NOMO-1 treated with DMSO at 0.1 percent for 48 hours (cell line): Measurements from ENCODE around the gene FRAS1.
"Not testable (repeated sequence)": the region's sequence is repeated elsewhere in the genome, so short reads cannot be mapped to it uniquely, and the experiment has no call there.

ENCODE experiments used
- DNase-seq: peaks from one replicate; lab custom pipeline; 2025; ENCODE audit not compliant: unreplicated experiment; lab: John Stamatoyannopoulos, UW

The FRAS1 gene

GRCh38 chr4:78057135-78057599 is at the start of gene FRAS1:
Gene FRAS1 (plus strand): TSS chr4:78057323. CDS start chr4:78058010, 687 bp downstream.
- no peak for DNase-seq

GRCh38 chr4:78011003-78011402 is 46.1 kb upstream of the FRAS1 start:
- DNase-seq = not testable (repeated sequence)

DNA sequence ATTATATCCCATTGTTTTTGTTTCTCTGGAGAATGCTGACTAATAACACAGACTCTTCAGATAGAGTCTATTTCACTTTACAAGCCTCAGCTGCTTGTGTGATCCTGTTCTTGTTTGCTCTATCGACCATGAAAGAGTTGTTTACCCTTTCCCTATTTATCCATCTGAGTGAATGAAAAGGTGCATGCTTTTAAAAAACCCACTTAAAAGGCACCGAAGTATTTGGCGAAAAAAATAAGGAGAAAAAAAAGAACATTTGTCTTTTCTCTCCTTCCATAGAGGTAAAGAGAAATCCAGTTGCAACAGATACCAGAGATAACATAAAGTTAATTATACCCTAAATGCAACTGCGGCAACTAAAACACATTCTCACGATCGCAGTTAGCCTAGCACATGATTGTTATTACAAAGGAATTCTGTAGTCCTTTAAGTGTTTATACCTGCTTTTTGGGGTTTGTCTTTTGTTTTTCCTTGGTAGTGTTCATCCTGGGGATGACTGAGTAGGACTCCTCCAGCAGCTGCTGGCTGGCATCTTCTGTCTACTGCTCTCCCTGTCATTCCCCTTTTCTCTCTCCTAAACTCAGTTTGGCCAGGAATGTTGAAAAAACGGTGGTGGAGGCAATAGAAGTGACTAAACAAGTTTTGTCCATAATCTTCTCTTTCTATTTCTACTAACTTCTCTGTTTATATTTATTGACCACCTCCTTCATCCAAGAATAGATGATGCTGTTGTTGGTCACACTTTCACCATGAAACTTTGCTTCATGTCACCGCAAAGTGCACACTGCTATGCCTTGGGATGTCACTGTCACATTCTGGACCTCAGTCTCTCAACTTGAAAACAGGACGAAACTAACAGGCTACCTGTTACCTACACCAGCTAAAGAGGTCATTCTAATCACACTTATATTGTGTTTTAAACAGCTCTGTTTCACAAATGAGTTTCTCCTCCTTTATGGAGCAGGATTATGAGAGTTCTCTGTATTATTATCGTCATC is 41.9 kb upstream of the FRAS1 start:
- DNase-seq = no peak

DNA sequence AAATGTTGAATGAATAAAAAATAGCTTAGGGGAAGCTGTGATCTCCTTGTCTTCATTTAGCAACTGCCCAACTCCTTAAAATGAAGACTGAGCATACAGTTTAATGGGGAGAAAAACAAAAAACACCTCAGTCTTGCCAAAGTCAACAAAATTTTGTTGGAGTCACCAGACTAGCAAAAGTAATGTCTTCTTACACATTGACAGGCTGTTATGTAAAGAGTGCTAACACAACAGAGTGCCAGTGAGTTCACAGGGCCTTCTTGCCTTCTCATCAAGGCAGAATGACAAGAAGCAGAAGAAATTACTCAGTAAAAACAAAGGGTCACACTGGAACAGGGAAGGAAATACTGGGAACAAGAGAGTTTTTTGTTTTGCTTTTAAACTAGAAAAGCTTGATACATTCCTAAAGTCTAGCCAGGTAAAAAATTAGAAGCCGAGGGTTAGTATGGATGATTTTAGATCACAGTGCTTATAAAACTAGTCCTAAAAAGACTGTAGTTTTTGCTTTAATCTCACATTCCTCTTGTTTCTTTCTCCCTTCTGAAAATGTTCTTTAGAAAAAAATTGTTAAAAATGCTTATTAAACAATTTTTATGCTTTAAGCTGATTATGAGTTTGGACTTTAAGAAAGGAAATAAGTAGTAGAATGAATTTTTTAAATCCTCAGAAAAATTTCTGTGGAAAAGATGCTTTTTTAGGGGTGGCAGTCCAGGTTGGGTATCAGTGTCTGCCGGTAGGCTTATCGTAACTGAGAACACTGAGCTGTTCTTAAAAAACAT is 38.7 kb upstream of the FRAS1 start:
- DNase-seq = no peak

- DNase-seq = no peak
Measured at GRCh38 chr4:78019414-78019813, 37.7 kb upstream of the FRAS1 start.

DNA sequence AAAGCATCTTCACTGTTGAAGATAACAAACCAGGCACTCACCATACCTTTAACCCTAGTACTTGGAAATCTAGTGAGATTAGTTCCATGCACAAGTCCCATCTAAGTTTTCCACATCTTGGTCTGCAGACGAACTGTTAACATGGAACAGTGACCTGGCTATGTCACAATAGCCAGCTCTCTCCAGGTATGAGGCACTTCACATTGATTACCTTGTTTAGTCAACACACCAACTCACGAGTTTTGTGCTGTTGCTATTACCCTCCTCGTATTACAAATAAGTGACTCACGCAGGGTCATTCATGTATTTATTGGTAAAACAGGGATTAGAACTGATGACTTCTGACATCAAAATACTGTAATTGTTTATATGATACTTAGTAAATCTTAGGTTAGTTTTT is 36.4 kb upstream of the FRAS1 start:
- DNase-seq = no peak

- no peak for DNase-seq
Measured at GRCh38 chr4:78022517-78022916, 34.6 kb upstream of the FRAS1 start.

GRCh38 chr4:78024085-78024484 is 33.0 kb upstream of the FRAS1 start:
- DNase-seq = no peak

- no peak for DNase-seq
Measured at GRCh38 chr4:78024576-78025091, 32.5 kb upstream of the FRAS1 start.

DNA sequence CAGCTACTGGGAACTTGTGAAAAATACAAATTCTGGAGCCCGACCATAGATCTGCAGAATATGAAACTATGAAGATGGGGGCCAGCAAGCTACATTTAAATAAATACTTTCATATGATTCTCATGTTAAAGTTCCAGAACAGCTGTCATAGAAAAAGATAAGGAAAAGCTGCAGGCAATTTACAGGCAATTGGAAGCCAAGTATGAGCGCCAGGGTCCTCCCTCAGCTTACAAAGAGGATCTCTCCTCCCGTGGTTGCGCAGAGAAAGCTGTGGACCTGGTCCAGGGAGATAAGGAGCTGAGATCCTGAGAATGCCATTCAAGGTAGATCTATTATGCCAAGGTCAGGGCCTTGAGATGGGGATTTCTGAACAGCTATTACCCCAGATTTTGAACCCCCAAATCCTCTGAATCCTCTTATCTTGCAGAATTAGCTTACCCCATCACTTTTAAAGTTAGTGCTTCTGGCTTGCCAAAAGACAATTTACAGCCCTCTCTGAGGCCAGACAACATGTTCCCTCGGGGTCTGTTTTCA is 25.6 kb upstream of the FRAS1 start:
- no peak for DNase-seq

DNA sequence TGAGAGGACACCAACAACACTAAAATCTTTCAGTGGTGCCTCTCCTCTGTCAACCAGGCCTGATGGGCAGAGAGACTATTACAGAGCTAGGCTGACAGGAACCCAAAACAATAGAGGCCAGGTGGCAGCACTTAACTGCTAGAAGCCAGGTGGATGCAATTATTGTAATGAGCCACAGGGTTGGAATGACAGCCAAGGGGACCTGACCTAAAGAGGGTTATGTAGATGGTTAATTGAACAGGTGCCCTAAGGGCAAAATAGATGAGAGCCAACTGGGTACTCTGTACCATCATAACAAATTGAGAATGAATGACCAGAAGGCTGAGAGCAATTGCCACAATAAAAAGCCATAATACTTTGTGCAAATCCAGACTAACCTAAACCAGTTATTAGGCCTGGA is 24.7 kb upstream of the FRAS1 start:
- no peak for DNase-seq

DNA sequence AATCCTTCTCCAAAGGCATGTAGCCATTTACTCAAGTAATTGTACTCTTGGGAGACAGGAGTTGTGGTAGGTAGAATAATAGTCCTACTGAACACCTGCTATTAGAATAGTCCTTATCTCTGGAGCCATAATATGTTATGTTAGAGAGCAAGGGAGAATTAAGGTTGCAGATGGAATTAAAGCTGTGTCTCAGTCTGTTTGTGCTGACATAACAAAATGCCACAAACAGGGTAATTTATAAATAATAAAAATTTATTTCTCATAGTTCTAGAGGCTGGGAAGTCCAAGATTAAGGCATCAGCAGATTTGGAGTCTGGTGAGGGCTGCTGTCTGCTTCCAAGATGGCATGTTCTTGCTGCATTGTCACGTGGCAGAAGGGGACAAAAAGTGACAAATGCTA is 24.2 kb upstream of the FRAS1 start:
- DNase-seq = no peak

- no peak for DNase-seq
Measured at GRCh38 chr4:78033861-78034260, 23.3 kb upstream of the FRAS1 start.

DNA sequence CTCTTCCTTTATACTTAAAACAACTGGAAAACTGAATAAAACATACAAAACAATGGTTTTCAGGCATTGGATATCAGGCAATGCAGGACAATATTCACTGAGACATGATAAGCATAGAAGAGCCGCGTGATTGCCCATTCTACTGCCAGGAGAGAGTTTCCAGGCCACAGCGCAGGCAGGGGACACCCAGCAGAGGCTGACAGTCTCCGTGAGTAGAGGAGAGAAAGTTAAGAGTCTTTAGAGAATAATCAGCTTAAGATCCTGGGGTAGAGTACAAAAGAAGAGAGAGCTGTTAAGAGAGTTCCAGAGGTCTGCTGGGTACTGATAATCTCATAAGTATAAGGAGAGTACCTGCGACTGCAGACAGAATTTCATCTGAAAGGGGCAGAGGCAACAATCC is 18.4 kb upstream of the FRAS1 start:
- no peak for DNase-seq

- DNase-seq = no peak
Measured at GRCh38 chr4:78039678-78040077, 17.4 kb upstream of the FRAS1 start.

GRCh38 chr4:78040431-78040830 is 16.7 kb upstream of the FRAS1 start:
- no peak for DNase-seq

- no peak for DNase-seq
Measured at GRCh38 chr4:78047366-78047765, 9.8 kb upstream of the FRAS1 start.

- DNase-seq = no peak
Measured at GRCh38 chr4:78056265-78057129, 626 bp upstream of the FRAS1 start.

DNA sequence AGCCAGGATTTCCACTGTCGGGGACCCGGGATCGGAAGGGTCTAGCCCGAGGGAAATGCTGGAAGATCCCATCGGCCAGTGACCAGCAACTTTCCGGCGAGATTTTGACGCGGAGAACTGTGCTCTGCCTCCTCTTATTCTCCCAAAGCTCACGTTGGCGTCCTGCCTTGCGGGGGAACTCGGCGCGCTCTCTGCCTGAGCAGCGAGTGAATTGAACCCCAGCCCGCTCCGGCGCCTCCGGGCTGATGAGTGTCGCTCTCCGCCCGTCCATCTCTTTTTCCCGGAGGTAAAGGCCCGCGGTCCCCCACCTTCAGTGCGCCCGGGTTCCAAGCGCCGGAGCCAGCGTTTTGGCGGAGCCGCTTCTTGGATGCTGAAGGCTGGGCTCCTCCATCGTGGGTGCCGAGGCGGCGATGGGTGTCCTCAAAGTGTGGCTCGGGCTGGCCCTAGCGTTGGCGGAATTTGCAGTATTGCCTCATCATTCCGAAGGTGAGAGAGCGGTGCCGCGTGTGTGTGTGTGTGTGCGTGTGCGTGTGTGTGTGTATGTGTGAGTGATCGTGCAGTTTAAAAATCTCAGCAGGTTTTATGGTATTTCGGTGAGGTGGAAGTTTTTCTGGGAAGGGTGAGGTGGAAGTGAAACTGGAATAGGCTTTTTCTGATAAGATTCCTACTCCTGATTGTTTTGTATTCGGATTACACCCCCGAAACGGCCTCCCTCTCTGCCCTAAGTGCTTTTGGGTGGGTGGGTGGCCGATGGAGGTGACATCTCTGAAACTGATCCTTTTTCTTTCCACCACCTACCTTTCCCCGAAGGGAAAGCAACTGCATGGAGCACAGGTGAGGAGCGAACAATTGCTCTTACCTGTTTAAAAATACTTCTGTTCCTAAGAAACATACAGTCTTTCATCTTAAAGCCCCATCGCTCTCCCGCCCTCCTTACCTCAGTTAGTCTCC is 752 bp downstream of the FRAS1 start:
- DNase-seq = no peak
